ENCODE results near the gene CFB.

CFB gene

DNA sequence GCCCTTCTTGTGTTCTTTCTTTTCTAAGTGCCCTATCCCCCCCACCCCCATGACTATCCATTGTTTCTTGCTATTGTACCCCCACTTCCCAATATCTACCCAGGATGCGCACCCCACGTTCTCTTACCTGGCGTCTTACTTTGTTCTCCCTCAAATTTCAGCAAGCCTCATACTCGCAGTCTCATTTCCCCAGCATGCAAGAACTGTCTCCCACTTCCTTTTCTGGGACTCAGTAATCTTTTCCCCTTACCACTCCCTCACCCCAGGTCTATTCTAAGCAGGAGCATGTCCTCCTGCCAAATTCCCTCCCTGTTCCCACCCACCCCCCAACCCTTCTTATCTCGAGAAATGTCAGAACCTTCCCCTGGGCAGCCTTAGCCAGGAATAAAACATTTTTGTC is 46.7 kb upstream of the CFB start:
- no peak overlapping the region for H3K4me3 ChIP-seq (ENCODE audit: low read depth, low read length)
- in situ Hi-C loops (cut with HindIII; ENCODE audit: low sequenced_read_pairs) = no loop called here
- TF ChIP-seq, protein P1, sequence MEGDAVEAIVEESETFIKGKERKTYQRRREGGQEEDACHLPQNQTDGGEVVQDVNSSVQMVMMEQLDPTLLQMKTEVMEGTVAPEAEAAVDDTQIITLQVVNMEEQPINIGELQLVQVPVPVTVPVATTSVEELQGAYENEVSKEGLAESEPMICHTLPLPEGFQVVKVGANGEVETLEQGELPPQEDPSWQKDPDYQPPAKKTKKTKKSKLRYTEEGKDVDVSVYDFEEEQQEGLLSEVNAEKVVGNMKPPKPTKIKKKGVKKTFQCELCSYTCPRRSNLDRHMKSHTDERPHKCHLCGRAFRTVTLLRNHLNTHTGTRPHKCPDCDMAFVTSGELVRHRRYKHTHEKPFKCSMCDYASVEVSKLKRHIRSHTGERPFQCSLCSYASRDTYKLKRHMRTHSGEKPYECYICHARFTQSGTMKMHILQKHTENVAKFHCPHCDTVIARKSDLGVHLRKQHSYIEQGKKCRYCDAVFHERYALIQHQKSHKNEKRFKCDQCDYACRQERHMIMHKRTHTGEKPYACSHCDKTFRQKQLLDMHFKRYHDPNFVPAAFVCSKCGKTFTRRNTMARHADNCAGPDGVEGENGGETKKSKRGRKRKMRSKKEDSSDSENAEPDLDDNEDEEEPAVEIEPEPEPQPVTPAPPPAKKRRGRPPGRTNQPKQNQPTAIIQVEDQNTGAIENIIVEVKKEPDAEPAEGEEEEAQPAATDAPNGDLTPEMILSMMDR (IDR thresholded peaks at IDR 0.05; ENCODE audit: low read depth, low read length, missing control alignments) = no peak
- no peak for DNase-seq (ENCODE audit: low read depth)

DNA sequence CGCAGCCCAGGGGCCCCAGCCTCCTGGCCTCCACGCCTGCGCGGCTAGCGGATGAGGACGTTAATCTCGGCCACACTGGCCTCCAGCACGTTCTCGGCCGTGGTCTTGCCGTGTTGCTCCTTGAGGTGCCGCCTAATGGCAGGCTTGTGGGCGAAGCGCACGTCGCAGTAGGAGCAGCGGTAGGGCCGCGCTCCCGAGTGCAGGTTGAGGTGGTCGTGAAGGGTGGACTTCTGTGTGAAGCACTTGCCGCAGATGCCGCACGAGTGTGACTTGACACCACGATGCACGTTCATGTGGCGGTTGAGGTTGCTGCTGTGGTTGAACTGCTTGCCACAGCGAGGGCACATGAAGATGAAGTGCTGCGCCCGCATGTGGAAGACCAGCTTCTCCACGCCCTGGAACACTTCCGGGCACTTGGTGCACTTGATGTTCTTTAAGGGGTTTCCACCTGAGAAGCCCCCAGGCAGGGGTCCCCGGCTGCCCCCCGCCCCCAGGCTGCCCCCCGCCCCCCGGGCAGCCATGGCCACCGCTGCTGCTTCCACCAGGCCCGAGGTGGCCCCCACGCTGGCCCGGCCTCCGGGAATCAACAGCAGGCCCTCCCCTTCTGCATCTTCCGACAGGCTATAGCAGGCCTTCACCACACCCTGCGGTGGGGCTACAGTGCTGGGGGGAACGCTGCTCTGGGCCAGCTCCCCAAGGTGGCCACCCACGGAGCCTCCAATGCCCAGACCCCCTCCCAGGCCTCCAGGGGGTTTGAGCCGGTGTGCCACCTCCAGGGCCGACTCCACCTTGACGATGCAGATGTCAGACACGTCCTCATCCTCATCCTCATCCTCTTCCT is 45.8 kb upstream of the CFB start:
- in situ Hi-C loops (cut with HindIII; ENCODE audit: low sequenced_read_pairs) = no loop called here
- TF ChIP-seq, protein P1 (IDR thresholded peaks at IDR 0.05; ENCODE audit: low read depth, low read length, missing control alignments) = no peak
- DNase-seq (ENCODE audit: low read depth) = no peak
- no peak overlapping the region for H3K4me3 ChIP-seq (ENCODE audit: low read depth, low read length)

DNA sequence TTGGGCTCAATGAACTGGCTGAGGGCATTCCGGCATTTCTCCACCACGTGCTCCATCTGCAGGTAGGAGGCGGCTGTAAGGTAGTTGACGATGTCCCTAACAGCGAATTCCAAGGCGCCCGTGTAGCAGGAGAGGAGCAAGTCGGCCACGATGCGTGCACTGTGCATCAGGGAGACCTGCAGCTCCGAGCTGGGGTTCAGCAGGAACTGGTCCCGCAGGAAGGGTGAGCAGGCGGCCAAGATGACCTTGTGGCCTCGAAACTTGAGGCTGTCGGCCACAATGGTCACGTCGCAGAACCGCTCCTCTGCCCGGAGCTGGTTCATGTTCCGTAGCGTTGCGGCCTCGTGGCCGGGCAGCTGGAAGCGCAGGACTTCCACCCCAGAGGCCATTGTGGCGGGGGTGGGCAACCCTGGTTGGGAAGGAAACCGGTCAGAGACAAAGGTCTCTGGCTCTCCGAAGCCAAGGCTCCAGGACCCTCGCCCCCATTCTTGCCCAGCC is 44.9 kb upstream of the CFB start:
- no peak for DNase-seq (ENCODE audit: low read depth)
- TF ChIP-seq, protein P1 (IDR thresholded peaks at IDR 0.05; ENCODE audit: low read depth, low read length, missing control alignments) = no peak
- in situ Hi-C loops (cut with HindIII; ENCODE audit: low sequenced_read_pairs) = no loop called here
- H3K4me3 ChIP-seq (ENCODE audit: low read depth, low read length) = peak overlapping the region; percentile 52

DNA sequence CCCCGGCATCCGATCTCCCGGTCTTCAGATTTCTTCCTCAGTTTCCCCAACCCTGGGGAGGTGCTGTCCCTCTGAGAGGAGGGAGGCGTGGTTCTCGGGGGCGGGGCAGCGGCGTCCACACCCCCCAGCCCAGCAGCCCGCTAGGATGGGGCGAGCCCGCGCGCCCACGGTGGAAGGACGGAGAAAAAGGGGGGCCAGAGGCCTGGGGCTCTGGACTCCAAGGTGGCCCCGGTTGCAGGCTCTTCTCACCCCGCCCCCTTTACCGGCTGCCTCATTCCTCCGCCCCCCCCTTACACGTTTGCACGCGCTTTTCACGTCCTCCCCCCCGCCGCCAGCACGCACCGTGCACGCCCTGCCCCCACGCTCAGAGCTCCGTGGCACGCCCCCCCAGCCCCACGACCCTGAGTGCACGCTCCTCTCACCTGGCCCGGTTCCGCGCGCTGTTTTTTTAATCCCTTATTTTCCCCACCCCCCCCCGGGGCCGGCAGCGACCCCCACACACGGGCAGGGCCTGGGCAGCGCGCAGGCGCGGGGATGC is 44.4 kb upstream of the CFB start:
- TF ChIP-seq, protein P1 (IDR thresholded peaks at IDR 0.05; ENCODE audit: low read depth, low read length, missing control alignments) = no peak
- H3K4me3 ChIP-seq (ENCODE audit: low read depth, low read length) = peak overlapping the region; percentile 52
- no peak for DNase-seq (ENCODE audit: low read depth)
- in situ Hi-C loops (cut with HindIII; ENCODE audit: low sequenced_read_pairs) = no loop called here

DNA sequence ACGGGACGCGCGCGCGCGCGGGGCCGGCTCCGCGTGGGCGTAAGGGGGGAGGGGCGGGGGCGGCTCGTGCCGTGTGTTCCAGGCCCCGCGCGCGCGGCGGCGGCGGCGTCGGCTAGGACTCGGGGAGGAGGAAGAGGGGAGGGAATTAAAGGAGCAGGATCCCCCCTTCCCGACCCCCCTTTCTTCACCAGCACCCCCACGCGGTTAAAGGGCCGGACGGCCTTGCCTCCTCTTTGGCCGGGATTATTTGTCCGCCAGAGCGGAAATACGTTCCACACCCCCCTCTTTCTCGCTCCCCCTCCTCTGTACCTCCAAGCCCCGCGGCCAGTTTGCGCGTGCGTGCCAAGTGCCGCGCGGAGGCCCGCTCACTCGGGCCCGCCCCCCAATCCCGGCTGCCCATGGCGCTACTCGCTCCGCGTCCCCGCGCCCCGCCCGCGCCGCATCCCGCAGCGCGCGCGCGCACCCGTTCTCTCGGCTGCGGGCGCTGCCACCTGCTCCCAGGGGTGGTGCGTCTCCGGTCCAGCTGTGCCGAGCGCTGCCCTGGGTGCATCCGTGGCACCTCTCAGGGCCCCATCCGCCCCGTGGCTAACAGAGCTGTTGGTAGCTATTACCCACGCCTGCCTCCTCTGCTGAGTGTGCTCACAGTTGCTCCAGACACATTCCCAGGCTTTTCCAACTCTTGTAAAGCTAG is 43.8 kb upstream of the CFB start, which contains the start of gene ZBTB12:
Gene ZBTB12 (minus strand): TSS at position 134 of the 691 bp plus-strand sequence. CDS start 781 bp downstream, outside the sequence.
- TF ChIP-seq, protein P1 (IDR thresholded peaks at IDR 0.05; ENCODE audit: low read depth, low read length, missing control alignments) = no peak
- peak within 1 kb of the TSS; percentile 52 for H3K4me3 ChIP-seq (ENCODE audit: low read depth, low read length)
- in situ Hi-C loops (cut with HindIII; ENCODE audit: low sequenced_read_pairs) = no loop called here
- peak; percentile 91 for DNase-seq (ENCODE audit: low read depth)

DNA sequence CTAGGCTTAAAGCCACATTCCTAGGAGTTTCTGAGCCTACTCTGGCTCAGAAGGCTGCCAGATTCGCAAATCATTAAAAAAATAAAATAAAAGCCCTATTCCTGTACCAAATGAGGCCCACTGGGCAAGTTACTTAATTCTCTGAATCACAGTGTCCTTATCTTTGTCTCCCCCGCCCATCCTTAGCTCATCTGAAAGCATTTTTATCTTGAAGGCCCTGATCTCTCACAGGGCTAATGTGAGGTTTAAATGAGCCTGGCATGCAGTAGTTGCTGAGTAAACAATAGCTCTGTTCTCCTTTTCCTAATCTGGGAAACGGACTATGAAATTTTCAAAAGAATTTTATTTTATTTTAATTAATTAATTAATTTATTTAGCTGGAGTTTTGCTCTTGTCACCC is 41.9 kb upstream of the CFB start:
- in situ Hi-C loops (cut with HindIII; ENCODE audit: low sequenced_read_pairs) = no loop called here
- H3K4me3 ChIP-seq (ENCODE audit: low read depth, low read length) = no peak overlapping the region
- no peak for DNase-seq (ENCODE audit: low read depth)
- TF ChIP-seq, protein P1 (IDR thresholded peaks at IDR 0.05; ENCODE audit: low read depth, low read length, missing control alignments) = no peak

Data from astrocyte of the cerebellum (primary cell).